ENCODE measurements around the gene SKAP1.

The SKAP1 gene

DNA sequence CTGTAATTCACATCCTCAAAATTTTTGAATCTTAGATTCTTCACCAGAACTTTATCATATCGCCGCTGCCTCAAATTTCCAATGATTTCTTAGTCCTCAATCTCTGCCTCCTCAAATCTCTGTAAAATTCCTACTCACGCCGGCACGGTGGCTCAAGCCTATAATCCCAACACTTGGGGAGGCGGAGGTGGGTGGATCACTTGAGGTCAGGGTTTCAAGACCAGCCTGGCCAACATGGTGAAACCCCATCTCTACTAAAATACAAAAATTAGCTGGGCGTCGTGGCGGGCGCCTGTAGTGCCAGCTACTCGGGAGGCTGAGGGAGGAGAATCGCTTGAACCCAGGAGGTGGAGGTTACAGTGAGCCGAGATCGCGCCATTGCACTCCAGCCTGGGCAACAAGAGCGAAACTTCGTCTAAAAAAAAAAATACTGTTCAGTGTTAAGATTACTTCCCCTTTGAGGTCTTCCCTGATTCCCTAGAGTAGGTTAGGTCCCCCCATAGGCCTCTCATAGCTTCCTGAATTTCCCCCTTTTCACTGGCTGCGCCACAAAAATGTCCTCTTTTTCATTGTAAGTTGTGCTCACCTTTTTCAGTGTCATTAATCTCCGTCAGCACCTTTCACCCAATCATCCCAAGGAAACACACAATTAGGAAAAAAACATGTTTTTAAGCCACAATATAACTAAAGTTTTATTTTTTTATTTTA lies 327.8 kb downstream of the SKAP1 start:
- FAIRE-seq, result no peak

DNA sequence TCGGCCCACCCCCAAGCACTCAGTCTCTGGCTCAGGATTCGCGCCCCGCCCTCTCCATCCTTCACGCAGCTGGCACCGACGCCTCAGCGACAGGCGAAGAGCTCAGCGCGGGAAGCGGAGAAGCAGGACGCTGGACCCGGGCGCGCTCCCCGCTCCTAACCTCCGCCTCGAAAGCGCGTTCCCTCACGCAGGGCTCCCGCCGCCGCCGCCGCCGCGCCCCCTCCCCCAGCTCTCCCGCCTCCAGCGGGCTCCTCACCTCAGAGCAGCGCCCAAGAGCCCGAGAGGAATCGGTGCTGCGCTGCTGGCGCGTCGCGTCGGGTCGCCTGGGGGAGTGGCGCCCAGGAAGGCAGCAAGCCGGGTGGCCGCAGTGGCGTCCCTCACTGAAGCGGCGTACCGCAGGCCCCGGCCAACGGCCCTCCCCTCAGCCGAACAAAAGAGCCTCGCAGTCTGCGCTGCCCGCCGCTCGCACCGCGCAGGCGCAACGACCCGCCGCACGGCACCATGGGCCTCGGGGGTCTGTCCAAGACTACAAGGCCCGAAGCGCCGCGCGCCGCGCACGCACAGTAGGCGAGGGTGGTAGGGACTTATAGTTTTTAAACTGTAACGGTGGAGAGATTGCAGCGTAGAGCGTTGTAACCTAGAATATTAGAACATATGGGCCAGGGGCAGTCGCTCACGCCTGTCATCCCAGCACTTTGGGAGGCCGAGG lies 328.8 kb downstream of the SKAP1 start, which contains the start of gene CBX1:
Gene CBX1, minus strand, starts transcription at position 467 of the 709 bp plus-strand sequence. CDS start 24,474 bp downstream, outside the sequence.
- no peak for FAIRE-seq

DNA sequence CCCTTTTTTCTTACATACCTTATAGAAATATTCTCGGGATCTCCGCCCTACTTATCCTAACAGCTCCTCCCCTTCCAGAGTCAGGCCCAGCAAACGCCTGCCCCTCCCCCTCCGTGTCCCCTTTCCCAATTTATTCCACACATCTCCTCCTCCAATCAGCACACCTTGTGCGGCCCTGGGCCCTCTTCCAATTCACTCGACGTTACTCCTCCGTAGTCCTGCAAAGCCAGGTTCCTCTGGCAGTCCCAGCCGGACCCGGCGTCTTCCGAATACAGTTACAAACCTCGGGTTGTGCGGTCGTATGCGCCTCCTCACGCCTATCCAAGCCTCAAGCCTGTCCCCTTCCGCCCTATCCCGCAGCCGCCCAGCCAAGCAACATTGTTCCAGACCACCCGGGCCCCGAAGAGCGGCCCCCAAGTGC lies 329.4 kb downstream of the SKAP1 start:
- no peak for FAIRE-seq

DNA sequence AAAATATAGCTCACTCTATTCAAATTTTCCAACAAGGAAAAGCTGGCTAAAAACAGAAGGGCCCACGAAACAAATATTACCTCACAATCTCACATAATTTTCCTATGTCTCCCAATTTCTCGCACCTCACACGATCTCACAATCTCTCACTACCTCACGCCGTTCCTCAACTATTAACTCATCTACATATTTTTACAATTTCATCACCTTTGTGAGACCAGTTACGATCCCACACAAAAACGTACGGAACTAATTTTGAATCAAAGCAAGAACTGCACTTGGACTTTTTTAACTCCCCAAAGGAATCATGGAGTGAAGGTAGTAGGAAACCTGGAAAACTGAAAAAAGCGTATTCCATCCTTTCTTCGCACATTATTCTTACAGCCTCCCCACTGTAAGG lies 329.9 kb downstream of the SKAP1 start:
- FAIRE-seq, result no peak

DNA sequence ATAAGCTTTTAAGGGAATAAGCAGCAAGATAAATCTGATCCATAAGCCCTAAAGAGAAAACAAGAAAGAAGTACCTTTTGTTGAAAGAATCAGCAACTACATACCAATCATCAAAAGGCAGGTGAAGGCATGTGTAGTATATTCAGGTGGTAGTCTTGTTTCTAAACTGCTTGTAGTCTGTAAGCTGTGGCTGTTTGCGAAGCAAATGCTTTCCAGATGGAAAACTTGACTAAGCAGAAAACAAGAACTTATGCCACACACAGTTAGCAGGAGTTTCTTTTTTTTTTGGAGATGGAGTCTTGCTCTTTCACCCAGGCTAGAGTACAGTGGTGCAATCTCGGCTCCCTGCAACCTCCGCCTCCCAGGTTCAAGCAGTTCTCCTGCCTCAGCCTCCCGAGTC lies 334.4 kb downstream of the SKAP1 start:
- FAIRE-seq, result no peak

DNA sequence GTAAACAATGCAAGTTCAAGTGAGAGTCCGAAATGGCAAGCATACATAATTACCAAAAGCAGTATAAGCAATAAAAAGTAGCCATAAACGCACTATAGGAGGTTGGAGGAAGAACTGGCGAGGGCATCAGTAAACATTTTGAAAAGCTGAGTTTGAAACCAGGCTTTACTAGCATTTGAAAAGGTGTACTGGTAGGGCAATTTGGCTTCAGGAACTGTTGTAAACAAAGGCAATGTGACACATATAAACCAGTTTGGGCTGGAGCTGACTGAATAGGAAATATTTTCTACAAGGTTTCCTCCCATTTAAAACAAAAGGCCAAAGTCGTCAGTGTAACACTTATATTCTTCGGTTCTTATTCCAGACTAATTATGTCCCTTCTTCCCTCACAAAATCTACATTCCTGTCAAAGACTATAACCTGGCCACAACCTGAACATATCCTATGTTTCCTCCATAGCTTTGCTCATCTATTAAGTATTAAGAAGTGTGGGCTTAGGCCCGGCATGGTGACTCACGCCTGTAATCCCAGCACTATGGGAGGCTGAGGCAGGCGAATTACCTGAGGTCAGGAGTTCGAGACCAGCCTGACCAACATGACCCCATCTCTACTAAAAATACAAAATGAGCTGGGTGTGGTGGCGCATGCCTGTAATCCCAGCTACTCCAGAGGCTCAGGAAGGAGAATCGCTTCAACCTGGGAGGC lies 336.5 kb downstream of the SKAP1 start:
- FAIRE-seq, result no peak

DNA sequence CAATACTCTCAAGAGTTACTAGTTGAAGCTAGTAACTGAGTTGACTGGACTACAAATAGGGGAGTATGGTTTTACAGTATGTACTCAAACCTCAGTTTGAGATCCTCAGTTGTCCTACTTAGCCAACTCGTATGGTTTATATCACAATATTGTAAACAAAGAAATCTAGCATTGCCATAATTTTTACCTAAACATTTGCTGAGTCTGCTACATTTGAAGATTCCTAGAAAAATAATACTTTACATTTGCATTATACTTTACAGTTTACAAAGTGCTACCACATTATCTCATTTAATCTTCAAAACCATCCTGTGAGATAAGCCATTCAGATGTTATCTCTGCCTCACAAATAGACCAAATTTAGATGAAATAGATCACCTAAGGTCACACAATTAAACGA lies 345.1 kb downstream of the SKAP1 start:
- no peak for FAIRE-seq
